H1 (cell line): Measurements from ENCODE around the gene TWIST2. TPM values are rescaled to one million over a fixed set of nuclear protein-coding genes. Genes with fewer than 3 reads are reported as not detected.

ENCODE experiments used
- ATF2 ChIP-seq: IDR thresholded peaks from 2 replicates; pipeline ENCODE4 v1.6.1; 2012; ENCODE audit warnings: low read length, inconsistent platforms
- BCL11A ChIP-seq, 2 experiments: IDR thresholded peaks; one replicate each; pipeline ENCODE4 v1.6.1; 2011; ENCODE audit warnings: low read depth in 2 of 2, low read length in 2 of 2, mild to moderate bottlenecking in 2 of 2
- POU5F1 ChIP-seq: IDR thresholded peaks from 2 replicates; pipeline ENCODE4 v1.6.1; 2011; ENCODE audit warnings: low read depth, mild to moderate bottlenecking, low read length, moderate library complexity
- USF2 ChIP-seq: IDR thresholded peaks from 2 replicates; pipeline ENCODE4 v1.6.1; 2011; ENCODE audit warnings: low read length, improper control_type of control experiment
- polyA plus RNA-seq, 7 experiments: library from polyadenylated mRNA; depleted of rRNA in 3 of 7; stranded (reverse) in 5 of 7; unstranded in 2 of 7; fragments of >200 nt in 5 of 7; fragments of 200-250 nt in 2 of 7; gene quantifications; 1 replicate in 5 of 7; 2 replicates in 1 of 7; 4 replicates in 1 of 7; pipeline versions ENCODE4 v1.2.1 to v1.2.3, GENCODE V29; 2011 to 2013; ENCODE audit warnings: missing spikeins in 2 of 7, mixed read lengths in 2 of 7
- total RNA-seq: library from RNA; stranded (reverse); fragmentation: NEBNext Ultra II Directional; extraction: Animal tissue kit (Norgen Biotek cat#: 25700); gene quantifications from 2 replicates; pipeline ENCODE4 v1.2.1, GENCODE V29; 2021

Gene TWIST2
- total and polyA plus RNA-seq, 2 of the 8 experiments (the other 6 are each of a cell fraction or from before 2014, with no cell fraction given): 2.6 to 4.3 TPM

- TF ChIP-seq ATF2: no peak
- TF ChIP-seq POU5F1: no peak
- TF ChIP-seq USF2: no peak
- no peak for TF ChIP-seq BCL11A (IDR thresholded peaks at IDR 0.05; ENCODE audit: low read depth in 2 of 2, low read length in 2 of 2)
These were observed 76.1 kb downstream of the TWIST2 start (continued) for GRCh38 chr2:238924032-238924431.
